ENCODE measurements around the gene HBG2. TPM values are rescaled to one million over a fixed set of nuclear protein-coding genes. Genes with fewer than 3 reads are reported as not detected.

The HBG2 gene
- total and polyA plus RNA-seq, 2 experiments from 2014 or later: not detected

DNA sequence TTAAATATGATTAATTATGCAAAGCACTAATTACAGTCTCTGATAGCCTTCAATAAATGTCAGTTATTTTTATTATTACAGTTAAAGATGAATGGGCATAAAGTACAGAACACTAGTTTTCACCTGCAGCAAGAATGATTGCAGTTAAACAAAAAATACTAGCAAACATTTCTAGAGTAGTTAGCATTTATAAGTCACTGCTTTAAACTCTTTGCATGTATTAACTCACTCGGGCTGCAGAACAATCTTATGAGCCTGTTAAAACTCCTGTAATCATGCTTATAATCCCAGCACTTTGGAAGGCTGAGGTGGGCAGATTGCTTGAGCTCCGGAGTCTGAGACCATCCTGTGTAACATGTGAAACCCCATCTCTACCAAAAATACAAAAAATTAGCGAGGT lies 32.3 kb upstream of the HBG2 start:
- Mint-ChIP-seq H3K4me3 (no peak overlapping the region), H3K9me3 (no peaks in the 10 kb centered on the region), H3K27ac (no peak overlapping the region), H3K36me3 (ENCODE audit: low read depth) (no peaks in the 10 kb centered on the region), H3K4me1 (no peaks in the 10 kb centered on the region), H3K27me3 (ENCODE audit: insufficient read depth, low read depth, poor library complexity) (no peaks in the 10 kb centered on the region)
- no peaks in the 10 kb centered on the region for H3K79me2 ChIP-seq (replicated peaks; ENCODE audit: insufficient read depth)
- no peaks in the 10 kb centered on the region for H3F3A ChIP-seq (replicated peaks; ENCODE audit: low read depth)
- no peaks in the 10 kb centered on the region for H3K36me3 ChIP-seq (ENCODE audit: insufficient read depth)
- no peaks in the 10 kb centered on the region for H4K20me1 ChIP-seq (replicated peaks; ENCODE audit: insufficient read depth)
- no peaks in the 10 kb centered on the region for H3K27me3 ChIP-seq (ENCODE audit: insufficient read depth)
- no peak overlapping the region for H3K4me3 ChIP-seq
- TF ChIP-seq, protein P1, sequence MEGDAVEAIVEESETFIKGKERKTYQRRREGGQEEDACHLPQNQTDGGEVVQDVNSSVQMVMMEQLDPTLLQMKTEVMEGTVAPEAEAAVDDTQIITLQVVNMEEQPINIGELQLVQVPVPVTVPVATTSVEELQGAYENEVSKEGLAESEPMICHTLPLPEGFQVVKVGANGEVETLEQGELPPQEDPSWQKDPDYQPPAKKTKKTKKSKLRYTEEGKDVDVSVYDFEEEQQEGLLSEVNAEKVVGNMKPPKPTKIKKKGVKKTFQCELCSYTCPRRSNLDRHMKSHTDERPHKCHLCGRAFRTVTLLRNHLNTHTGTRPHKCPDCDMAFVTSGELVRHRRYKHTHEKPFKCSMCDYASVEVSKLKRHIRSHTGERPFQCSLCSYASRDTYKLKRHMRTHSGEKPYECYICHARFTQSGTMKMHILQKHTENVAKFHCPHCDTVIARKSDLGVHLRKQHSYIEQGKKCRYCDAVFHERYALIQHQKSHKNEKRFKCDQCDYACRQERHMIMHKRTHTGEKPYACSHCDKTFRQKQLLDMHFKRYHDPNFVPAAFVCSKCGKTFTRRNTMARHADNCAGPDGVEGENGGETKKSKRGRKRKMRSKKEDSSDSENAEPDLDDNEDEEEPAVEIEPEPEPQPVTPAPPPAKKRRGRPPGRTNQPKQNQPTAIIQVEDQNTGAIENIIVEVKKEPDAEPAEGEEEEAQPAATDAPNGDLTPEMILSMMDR (conservative IDR thresholded peaks at IDR 0.05; ENCODE audit: low read depth in 2 of 2): no peak
- TF ChIP-seq STAT1 (IDR thresholded peaks at IDR 0.05; ENCODE audit: unreplicated experiment): no peak
- no peak for TF ChIP-seq ZNF331 (CRISPR knock-in tag; IDR thresholded peaks at IDR 0.05; ENCODE audit: low read depth)
- H3K4me2 ChIP-seq: no peak overlapping the region
- H2AFZ ChIP-seq: no peak overlapping the region
- DNase-seq (ENCODE audit: low spot score) (no peak), ATAC-seq (no peak)
- H3K9me2 ChIP-seq (ENCODE audit: insufficient read depth): peaks cover 8% of the 10 kb centered on the region; the same call in 1 of the 2 replicates
- H3K27ac ChIP-seq (ENCODE audit: low read depth): no peak overlapping the region
- H3K4me1 ChIP-seq (ENCODE audit: insufficient read depth): no peaks in the 10 kb centered on the region

DNA sequence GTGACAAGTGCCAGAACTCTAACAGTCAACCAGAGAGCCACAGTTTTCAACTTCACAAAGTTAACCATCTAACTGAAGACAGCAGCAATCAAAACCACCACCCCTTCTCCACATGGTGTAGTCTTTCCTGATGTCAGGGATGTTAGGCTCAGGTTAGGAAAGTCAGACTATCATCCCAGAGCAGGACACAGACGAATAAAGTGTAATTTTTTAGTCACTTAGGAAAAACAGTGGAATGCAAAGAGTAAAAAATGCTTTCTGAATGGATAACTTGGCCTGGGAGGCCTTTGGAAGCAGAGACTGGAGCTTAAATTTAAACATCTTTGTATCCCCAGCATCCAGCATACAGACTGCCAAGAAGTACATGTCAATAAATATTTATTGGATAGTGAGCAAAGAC lies 31.8 kb upstream of the HBG2 start:
- no peak overlapping the region for H3K27ac Mint-ChIP-seq
- H3K4me3 ChIP-seq: no peak overlapping the region
- no peaks in the 10 kb centered on the region for H3K79me2 ChIP-seq (replicated peaks; ENCODE audit: insufficient read depth)
- H3K27me3 ChIP-seq (ENCODE audit: insufficient read depth): no peaks in the 10 kb centered on the region
- no peak overlapping the region for H3K27ac ChIP-seq (ENCODE audit: low read depth)
- DNase-seq (ENCODE audit: low spot score): no peak
- H4K20me1 ChIP-seq (replicated peaks; ENCODE audit: insufficient read depth): no peaks in the 10 kb centered on the region
- no peaks in the 10 kb centered on the region for H3K36me3 ChIP-seq (ENCODE audit: insufficient read depth)
- TF ChIP-seq POLR2AphosphoS5 (IDR thresholded peaks at IDR 0.05; ENCODE audit: low read depth): no peak
- no peaks in the 10 kb centered on the region for H3K4me1 Mint-ChIP-seq
- H3K9me3 Mint-ChIP-seq: no peaks in the 10 kb centered on the region
- no peak for ATAC-seq
- H3K4me2 ChIP-seq: no peak overlapping the region
- H3K36me3 Mint-ChIP-seq (ENCODE audit: low read depth): no peaks in the 10 kb centered on the region
- no peaks in the 10 kb centered on the region for H3K27me3 Mint-ChIP-seq (ENCODE audit: insufficient read depth, low read depth, poor library complexity)
- no peaks in the 10 kb centered on the region for H3F3A ChIP-seq (replicated peaks; ENCODE audit: low read depth)
- H3K4me3 Mint-ChIP-seq: no peak overlapping the region
- no peaks in the 10 kb centered on the region for H3K4me1 ChIP-seq (ENCODE audit: insufficient read depth)
- H3K9me2 ChIP-seq (ENCODE audit: insufficient read depth): peaks cover 8% of the 10 kb centered on the region; the same call in 1 of the 2 replicates
- no peak overlapping the region for H2AFZ ChIP-seq

DNA sequence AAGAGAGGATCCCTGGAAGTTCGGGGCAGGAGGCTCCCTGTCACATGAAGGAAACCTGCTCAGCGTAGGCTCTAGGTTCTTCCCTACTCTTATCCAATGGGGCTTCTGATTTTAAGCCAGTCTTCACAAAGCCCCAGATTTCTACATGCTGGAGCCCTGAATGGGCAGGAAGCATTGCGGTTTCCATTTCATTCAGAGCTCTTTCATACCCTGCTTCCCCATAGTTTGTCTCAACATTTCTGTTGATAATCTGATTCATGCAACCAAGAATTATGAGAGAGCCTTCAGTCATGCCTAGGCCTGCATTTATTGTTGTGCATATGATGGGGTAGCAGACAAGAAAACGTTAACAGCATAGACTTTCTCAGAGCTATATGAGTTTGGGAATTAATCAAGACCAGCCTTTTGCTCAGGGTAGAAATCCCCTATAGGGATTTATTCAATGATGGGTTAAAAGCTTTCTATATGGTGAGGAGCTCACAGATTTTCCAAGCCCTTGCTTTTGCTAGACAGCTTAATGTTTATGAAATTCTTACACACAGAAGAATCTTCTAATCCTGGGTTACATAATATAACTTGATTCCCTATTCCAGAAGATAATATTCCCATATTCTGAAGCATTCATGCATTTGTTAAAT lies 31.2 kb upstream of the HBG2 start:
- H3K4me1 ChIP-seq (ENCODE audit: insufficient read depth): no peaks in the 10 kb centered on the region
- DNase-seq (ENCODE audit: low spot score): no peak
- ATAC-seq: no peak
- Mint-ChIP-seq H3K9me3 (no peaks in the 10 kb centered on the region), H3K4me1 (peaks cover under 1% of the 10 kb centered on the region; the same call in 2 of the 3 replicates), H3K27ac (no peak overlapping the region), H3K36me3 (ENCODE audit: low read depth) (no peaks in the 10 kb centered on the region), H3K4me3 (no peak overlapping the region), H3K27me3 (ENCODE audit: insufficient read depth, low read depth, poor library complexity) (no peaks in the 10 kb centered on the region)
- no peaks in the 10 kb centered on the region for H3K36me3 ChIP-seq (ENCODE audit: insufficient read depth)
- H3K27me3 ChIP-seq (ENCODE audit: insufficient read depth): no peaks in the 10 kb centered on the region
- H3K4me3 ChIP-seq: no peak overlapping the region
- no peak overlapping the region for H3K4me2 ChIP-seq
- no peak overlapping the region for H2AFZ ChIP-seq
- peaks cover 8% of the 10 kb centered on the region; the same call in 1 of the 2 replicates for H3K9me2 ChIP-seq (ENCODE audit: insufficient read depth)
- H3K79me2 ChIP-seq (replicated peaks; ENCODE audit: insufficient read depth): no peaks in the 10 kb centered on the region
- H4K20me1 ChIP-seq (replicated peaks; ENCODE audit: insufficient read depth): no peaks in the 10 kb centered on the region
- no peak overlapping the region for H3K27ac ChIP-seq (ENCODE audit: low read depth)
- H3F3A ChIP-seq (replicated peaks; ENCODE audit: low read depth): no peaks in the 10 kb centered on the region
- TF ChIP-seq NANOG (IDR thresholded peaks at IDR 0.05; ENCODE audit: borderline replicate concordance): no peak
- no peak for TF ChIP-seq EZH2phosphoT487 (IDR thresholded peaks at IDR 0.05; ENCODE audit: unreplicated experiment)
- no peak for TF ChIP-seq EZH2 (IDR thresholded peaks at IDR 0.05; ENCODE audit: low read depth, unreplicated experiment)
- no peak for TF ChIP-seq ZNF114 (CRISPR knock-in tag; IDR thresholded peaks at IDR 0.05)
- no peak for TF ChIP-seq STAT1 (IDR thresholded peaks at IDR 0.05; ENCODE audit: unreplicated experiment)
- no peak for TF ChIP-seq JUNB (IDR thresholded peaks at IDR 0.05; ENCODE audit: unreplicated experiment)
- no peak for TF ChIP-seq ZNF331 (CRISPR knock-in tag; IDR thresholded peaks at IDR 0.05; ENCODE audit: low read depth)
- TF ChIP-seq, protein P2, sequence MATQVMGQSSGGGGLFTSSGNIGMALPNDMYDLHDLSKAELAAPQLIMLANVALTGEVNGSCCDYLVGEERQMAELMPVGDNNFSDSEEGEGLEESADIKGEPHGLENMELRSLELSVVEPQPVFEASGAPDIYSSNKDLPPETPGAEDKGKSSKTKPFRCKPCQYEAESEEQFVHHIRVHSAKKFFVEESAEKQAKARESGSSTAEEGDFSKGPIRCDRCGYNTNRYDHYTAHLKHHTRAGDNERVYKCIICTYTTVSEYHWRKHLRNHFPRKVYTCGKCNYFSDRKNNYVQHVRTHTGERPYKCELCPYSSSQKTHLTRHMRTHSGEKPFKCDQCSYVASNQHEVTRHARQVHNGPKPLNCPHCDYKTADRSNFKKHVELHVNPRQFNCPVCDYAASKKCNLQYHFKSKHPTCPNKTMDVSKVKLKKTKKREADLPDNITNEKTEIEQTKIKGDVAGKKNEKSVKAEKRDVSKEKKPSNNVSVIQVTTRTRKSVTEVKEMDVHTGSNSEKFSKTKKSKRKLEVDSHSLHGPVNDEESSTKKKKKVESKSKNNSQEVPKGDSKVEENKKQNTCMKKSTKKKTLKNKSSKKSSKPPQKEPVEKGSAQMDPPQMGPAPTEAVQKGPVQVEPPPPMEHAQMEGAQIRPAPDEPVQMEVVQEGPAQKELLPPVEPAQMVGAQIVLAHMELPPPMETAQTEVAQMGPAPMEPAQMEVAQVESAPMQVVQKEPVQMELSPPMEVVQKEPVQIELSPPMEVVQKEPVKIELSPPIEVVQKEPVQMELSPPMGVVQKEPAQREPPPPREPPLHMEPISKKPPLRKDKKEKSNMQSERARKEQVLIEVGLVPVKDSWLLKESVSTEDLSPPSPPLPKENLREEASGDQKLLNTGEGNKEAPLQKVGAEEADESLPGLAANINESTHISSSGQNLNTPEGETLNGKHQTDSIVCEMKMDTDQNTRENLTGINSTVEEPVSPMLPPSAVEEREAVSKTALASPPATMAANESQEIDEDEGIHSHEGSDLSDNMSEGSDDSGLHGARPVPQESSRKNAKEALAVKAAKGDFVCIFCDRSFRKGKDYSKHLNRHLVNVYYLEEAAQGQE (IDR thresholded peaks at IDR 0.05; ENCODE audit: unreplicated experiment): no peak
- TF ChIP-seq, protein P1 (conservative IDR thresholded peaks at IDR 0.05; ENCODE audit: low read depth in 2 of 2): no peak
- TF ChIP-seq POLR2AphosphoS5 (IDR thresholded peaks at IDR 0.05; ENCODE audit: low read depth): no peak

Data from GM23338 (cell line).